Omental fat pad (tissue), 4 donors: ENCODE data around the gene IPCEF1. TPM values are rescaled to one million over a fixed set of nuclear protein-coding genes. Genes with fewer than 3 reads are reported as not detected.

Experiments
- ATAC-seq: fragments of 150-250 bp; one replicate; pipeline ENCODE4 v1.9.1; 2016; ENCODE audit warnings: mild to moderate bottlenecking, moderate library complexity; ENCODE audit not compliant: low FRiP score
- DNase-seq: peaks from one replicate; pipeline ENCODE4 v3.0.0-alpha.2; 2019; ENCODE audit warnings: low spot score
- CTCF ChIP-seq, 3 donors: fragments of 450-650 bp; IDR thresholded peaks; one replicate each; pipeline ENCODE4 v1.5.1; 2016 to 2017; ENCODE audit warnings: antibody characterized with exemption in 3 of 3, mild to moderate bottlenecking in 3 of 3, moderate library complexity in 2 of 3
- total RNA-seq, 4 donors: library from RNA; depleted of rRNA; stranded (reverse); fragments of >200 nt; gene quantifications; one replicate each; pipeline ENCODE4 v1.1.0, GENCODE V29; 2016

Gene IPCEF1
- total RNA-seq, 4 donors from 2014 or later: 0.84 to 9.2 (median 2.7) TPM

DNA sequence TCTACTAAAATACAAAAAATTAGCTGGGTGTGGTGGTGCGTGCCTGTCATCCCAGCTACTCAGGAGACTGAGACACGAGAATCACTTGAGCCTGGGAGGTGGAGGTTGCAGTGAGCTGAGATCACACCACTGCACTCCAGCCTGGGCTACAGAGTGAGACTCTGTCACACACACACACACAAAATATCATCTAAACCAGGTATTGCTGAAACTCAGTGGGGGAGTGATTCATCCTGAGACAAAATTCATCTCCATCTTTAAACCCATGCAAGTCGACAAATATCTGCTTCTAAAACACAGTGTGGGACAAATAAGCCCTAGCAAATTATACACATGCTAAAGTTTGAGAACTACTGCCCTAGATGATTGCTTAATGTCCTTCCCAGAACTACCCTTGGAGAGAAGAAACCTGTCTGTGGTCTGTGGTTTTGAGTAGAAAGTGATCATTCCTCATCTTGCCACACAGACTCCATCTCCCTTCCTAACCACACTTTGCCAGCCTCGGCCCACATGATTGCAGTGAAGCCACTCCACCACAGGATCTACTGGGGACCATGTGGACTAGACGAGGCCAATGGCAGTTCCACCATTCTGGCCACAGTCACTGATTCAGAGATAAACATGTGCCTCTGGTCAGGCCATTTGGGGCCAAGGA, 187.3 kb downstream of the IPCEF1 start:
- no peak for TF ChIP-seq CTCF (IDR thresholded peaks at IDR 0.05)
- DNase-seq (no peak), ATAC-seq (no peak)

GRCh38 chr6:154167126-154167525, 189.5 kb downstream of the IPCEF1 start:
- no peak for TF ChIP-seq CTCF (IDR thresholded peaks at IDR 0.05)
- DNase-seq (no peak), ATAC-seq (no peak)

- no peak for DNase-seq
- ATAC-seq: no peak
- no peak for TF ChIP-seq CTCF (IDR thresholded peaks at IDR 0.05)
These were observed 190.5 kb downstream of the IPCEF1 start for GRCh38 chr6:154166140-154166539.

GRCh38 chr6:154165478-154165877, 191.1 kb downstream of the IPCEF1 start:
- no peak for DNase-seq
- TF ChIP-seq CTCF (IDR thresholded peaks at IDR 0.05): no peak
- ATAC-seq: no peak

DNA sequence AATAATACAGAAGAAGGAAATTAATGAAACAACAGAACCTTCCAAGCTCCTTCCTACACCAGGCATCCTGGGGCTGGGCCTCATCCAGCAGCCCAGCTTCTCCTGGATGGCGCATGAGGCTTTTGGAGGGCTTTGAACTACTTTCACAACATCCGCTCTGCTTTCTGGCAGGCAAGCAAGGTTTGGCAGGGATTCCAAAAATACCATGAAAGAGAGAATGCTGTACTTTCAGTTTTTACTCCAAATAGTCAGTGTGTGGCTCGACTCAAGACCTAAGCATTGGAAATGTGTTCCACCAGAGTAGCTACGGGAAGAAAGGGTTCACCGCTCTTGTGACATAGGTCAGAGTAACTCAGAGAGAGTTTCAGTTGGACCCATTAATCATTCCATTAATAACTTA, 192.2 kb downstream of the IPCEF1 start:
- peak; percentile 89 for ATAC-seq
- no peak for DNase-seq
- TF ChIP-seq CTCF (IDR thresholded peaks at IDR 0.05): no peak

GRCh38 chr6:154161689-154162088, 194.9 kb downstream of the IPCEF1 start:
- ATAC-seq (no peak), DNase-seq (no peak)
- TF ChIP-seq CTCF (IDR thresholded peaks at IDR 0.05): no peak

GRCh38 chr6:154159126-154159525, 197.5 kb downstream of the IPCEF1 start:
- DNase-seq: no peak
- TF ChIP-seq CTCF (IDR thresholded peaks at IDR 0.05): no peak
- no peak for ATAC-seq
